ENCODE data around the gene DPP3. TPM values are rescaled to one million over a fixed set of nuclear protein-coding genes. Genes with fewer than 3 reads are reported as not detected.

The DPP3 gene
- total RNA-seq, 1 donor from 2014 or later: 109 TPM

DNA sequence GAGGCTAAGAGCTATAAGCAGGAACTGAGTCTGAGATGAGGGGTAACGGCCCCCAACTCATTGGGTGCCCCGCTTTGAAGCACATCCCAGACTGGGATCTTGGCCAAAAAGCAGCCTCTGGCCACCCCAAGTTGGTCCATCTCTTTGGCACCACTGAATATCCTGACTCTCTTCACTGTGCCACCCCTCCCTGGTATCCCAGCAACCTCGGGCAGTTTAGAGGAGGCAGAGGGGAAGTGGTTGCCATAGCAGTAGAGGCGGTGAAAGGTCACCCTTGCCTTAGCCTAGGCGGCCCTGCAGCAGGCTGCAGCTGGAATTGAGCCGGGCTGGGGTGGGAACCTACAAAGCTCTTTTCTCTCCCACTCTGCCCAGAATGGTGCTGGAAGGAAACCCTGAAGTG lies 12.5 kb upstream of the DPP3 start:
- H3K4me3 Mint-ChIP-seq (ENCODE audit: low read depth): peak overlapping the region; percentile 91
- peaks cover 26% of the 10 kb centered on the region for H3K4me1 Mint-ChIP-seq (ENCODE audit: low read depth)
- intact Hi-C loops (cut with micrococcal nuclease): no loop called here
- DNase-seq (ENCODE audit: low spot score): no peak
- H3K36me3 Mint-ChIP-seq (ENCODE audit: low read depth): peaks cover 12% of the 10 kb centered on the region
- no peaks in the 10 kb centered on the region for H3K27me3 Mint-ChIP-seq (ENCODE audit: low read depth)
- peak overlapping the region; percentile 81 for H3K27ac Mint-ChIP-seq
- H3K9me3 Mint-ChIP-seq: peaks cover 7% of the 10 kb centered on the region

DNA sequence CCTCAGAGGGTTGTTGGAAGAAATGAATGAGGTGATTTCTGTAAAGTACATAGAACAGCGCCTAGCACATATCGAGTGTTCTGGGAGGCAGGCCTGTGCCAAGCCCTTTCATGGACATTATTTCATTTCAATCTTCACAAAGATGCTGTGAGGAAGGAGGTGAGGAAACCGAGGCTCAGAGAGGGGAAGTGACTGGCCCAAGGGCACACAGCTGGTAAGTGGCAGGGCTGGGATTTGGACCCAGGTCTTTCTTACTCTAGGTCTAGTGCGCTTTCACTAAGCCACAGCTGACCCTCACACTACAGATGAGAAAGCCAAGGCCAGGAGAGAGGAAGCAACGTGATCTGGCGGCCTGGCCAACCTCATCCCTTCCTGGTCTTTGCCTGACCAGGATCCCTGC lies 11.5 kb upstream of the DPP3 start:
- H3K4me3 Mint-ChIP-seq (ENCODE audit: low read depth): peak overlapping the region; percentile 91
- no peak overlapping the region for H3K27ac Mint-ChIP-seq
- intact Hi-C loops (cut with micrococcal nuclease): no loop called here

DNA sequence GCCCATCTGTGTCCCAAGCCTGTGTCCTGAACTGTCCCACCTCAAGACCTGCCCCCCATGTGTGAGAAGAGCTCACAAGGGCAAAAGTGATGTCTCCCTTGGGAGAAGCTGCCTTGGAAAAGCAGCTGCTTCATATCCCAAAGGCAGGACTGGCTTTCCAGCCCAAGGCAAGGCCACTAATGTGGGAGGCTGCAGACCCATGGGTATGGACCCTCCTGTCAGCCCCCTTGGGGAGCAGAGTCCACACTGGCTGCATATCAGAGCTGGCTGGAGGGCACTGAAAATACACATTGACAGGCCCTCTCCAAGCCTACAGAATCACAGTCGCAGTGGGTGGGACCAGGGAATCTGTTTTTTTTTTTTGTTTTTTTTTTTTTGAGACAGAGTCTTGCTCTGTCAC lies 10.8 kb upstream of the DPP3 start:
- no peak overlapping the region for H3K27ac Mint-ChIP-seq
- peaks cover 20% of the 10 kb centered on the region for H3K4me1 Mint-ChIP-seq (ENCODE audit: low read depth)
- H3K9me3 Mint-ChIP-seq: no peaks in the 10 kb centered on the region
- DNase-seq (ENCODE audit: low spot score): no peak
- intact Hi-C loops (cut with micrococcal nuclease): no loop called here
- H3K36me3 Mint-ChIP-seq (ENCODE audit: low read depth): peaks cover 10% of the 10 kb centered on the region
- no peaks in the 10 kb centered on the region for H3K27me3 Mint-ChIP-seq (ENCODE audit: low read depth)
- H3K4me3 Mint-ChIP-seq (ENCODE audit: low read depth): no peak overlapping the region

More for the DNA sequence above, 11.5 kb upstream of the DPP3 start:
- Mint-ChIP-seq H3K36me3 (ENCODE audit: low read depth) (peaks cover 5% of the 10 kb centered on the region), H3K4me1 (ENCODE audit: low read depth) (peaks cover 20% of the 10 kb centered on the region), H3K27me3 (ENCODE audit: low read depth) (no peaks in the 10 kb centered on the region), H3K9me3 (no peaks in the 10 kb centered on the region)
- no peak for DNase-seq (ENCODE audit: low spot score)

DNA sequence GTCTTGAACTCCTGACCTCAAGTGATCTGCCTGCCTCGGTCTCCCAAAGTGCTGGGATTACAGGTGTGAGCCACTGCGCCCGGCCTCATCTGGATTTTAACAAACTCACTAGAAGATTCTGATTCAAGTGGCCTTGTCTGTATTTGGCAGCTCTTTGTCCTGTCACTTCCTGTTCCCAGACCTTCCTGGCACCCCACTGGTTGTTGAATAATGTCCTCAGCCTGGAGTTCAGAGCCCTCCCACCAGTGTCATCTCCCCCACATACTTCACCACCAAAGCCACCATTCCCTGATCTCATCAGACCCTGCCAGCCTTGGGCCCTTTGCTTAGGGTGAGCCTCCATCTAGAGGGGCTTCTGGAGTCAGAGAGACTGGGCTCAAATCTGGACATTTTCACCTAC lies 10.2 kb upstream of the DPP3 start:
- peak overlapping the region; percentile 5 for H3K27ac Mint-ChIP-seq
- H3K4me3 Mint-ChIP-seq (ENCODE audit: low read depth): no peak overlapping the region
- peaks cover 10% of the 10 kb centered on the region for H3K36me3 Mint-ChIP-seq (ENCODE audit: low read depth)
- H3K4me1 Mint-ChIP-seq (ENCODE audit: low read depth): peaks cover 18% of the 10 kb centered on the region
- intact Hi-C loops (cut with micrococcal nuclease): no loop called here
- no peaks in the 10 kb centered on the region for H3K27me3 Mint-ChIP-seq (ENCODE audit: low read depth)
- H3K9me3 Mint-ChIP-seq: no peaks in the 10 kb centered on the region
- no peak for DNase-seq (ENCODE audit: low spot score)

DNA sequence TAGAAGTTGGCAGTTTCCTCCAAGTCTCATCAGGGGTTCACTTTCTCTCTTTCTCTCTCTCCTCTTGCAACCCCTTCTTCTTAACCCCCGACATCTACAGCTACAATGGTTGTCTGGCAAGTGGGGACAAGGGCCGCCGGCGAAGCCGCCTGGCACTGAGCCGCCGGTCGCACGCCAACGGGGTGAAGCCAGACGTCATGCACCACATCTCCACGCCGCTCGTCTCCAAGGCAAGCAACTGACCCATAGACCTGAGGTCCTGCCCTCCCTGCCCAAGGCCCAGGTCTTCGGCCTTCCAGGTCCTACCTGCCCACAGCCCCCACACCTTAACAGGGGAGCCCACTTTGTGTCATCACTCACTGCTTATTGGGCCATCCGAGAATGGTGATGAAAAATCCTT lies 9.1 kb upstream of the DPP3 start:
- Mint-ChIP-seq H3K36me3 (ENCODE audit: low read depth) (peaks cover 10% of the 10 kb centered on the region), H3K4me3 (ENCODE audit: low read depth) (no peak overlapping the region), H3K9me3 (no peaks in the 10 kb centered on the region), H3K27ac (no peak overlapping the region), H3K27me3 (ENCODE audit: low read depth) (no peaks in the 10 kb centered on the region), H3K4me1 (ENCODE audit: low read depth) (peaks cover 13% of the 10 kb centered on the region)
- intact Hi-C loops (cut with micrococcal nuclease): no loop called here
- no peak for DNase-seq (ENCODE audit: low spot score)

DNA sequence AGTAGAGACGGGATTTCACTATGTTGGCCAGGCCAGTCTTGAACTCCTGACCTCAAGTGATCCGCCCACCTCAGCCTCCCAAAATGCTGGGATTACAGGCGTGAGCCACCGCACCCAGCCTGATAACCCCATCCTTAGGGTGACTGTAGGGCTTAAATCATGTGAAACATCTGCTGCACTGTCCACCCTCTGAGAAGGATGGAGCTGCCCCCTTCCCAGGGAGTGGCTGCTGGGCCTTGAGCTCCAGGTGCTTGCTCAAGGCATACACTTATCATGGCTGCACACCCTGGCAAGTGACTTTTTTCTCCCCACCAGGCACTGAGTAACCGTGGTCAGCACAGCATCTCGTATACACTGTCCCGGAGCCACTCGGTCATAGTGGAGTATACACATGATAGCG lies 8.2 kb upstream of the DPP3 start:
- no peak for DNase-seq (ENCODE audit: low spot score)
- Mint-ChIP-seq H3K36me3 (ENCODE audit: low read depth) (peaks cover 10% of the 10 kb centered on the region), H3K27me3 (ENCODE audit: low read depth) (no peaks in the 10 kb centered on the region), H3K9me3 (no peaks in the 10 kb centered on the region), H3K4me1 (ENCODE audit: low read depth) (peaks cover 11% of the 10 kb centered on the region), H3K4me3 (ENCODE audit: low read depth) (no peak overlapping the region), H3K27ac (no peak overlapping the region)
- intact Hi-C loops (cut with micrococcal nuclease): no loop called here

DNA sequence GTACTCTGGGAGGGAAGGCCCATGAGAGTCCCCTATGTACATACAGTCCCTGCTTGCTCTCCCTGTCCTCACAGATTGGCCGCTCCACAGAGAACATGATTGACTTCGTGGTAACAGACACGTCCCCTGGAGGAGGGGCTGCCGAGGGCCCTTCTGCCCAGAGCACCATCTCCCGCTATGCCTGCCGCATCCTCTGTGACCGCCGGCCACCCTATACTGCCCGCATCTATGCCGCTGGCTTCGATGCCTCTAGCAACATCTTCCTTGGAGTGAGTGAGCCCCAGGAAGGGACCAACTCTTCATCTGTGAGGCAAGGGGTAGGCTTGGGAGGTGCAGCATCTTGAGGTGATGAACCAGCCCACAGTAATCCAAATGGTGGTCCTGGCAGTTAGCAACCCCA lies 7.1 kb upstream of the DPP3 start:
- Mint-ChIP-seq H3K27ac (no peak overlapping the region), H3K9me3 (no peaks in the 10 kb centered on the region), H3K4me3 (ENCODE audit: low read depth) (no peak overlapping the region), H3K36me3 (ENCODE audit: low read depth) (peaks cover 10% of the 10 kb centered on the region), H3K27me3 (ENCODE audit: low read depth) (no peaks in the 10 kb centered on the region), H3K4me1 (ENCODE audit: low read depth) (peaks cover 5% of the 10 kb centered on the region)
- DNase-seq (ENCODE audit: low spot score): no peak
- intact Hi-C loops (cut with micrococcal nuclease): no loop called here

DNA sequence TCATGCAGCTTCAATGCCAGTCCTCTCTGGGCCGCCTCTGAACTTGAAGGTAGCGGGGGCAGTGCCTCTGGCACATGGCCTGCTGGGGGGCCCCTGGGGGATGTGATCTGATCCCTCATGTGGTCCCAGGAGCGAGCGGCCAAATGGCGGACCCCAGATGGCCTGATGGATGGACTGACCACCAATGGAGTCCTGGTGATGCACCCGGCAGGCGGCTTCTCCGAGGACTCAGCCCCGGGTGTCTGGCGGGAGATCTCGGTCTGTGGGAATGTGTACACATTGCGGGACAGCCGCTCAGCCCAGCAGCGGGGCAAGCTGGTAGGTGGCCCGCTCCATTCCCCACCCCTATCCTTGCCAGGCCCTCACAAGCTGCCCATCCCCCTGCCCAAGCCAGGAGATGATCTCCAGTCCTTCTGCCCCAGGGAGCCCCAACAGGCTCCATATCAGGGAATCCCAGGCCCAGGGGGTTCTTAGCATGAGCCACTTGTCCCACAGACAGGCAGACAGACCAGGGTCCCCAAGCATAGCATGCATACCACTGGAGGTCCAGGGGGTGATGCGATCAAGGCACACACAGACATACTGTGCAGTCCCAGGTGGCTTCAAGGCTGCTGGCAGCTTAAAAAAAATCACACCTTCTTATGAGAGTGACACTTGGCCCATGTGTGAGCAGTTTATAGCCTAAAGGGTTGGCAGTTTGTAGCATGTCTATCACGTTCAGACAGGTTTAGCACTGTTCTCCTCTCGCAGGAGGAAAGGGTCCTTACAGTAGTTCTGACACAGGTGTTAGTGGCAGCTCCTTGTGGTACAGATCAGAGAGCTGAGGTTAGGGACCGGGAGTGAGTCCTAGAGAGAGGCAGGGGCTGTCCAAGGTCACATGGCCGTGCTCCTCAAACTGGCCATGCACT lies 6.4 kb upstream of the DPP3 start:
- H3K36me3 Mint-ChIP-seq (ENCODE audit: low read depth): peaks cover 14% of the 10 kb centered on the region
- no peaks in the 10 kb centered on the region for H3K27me3 Mint-ChIP-seq (ENCODE audit: low read depth)
- H3K9me3 Mint-ChIP-seq: no peaks in the 10 kb centered on the region
- no peak overlapping the region for H3K4me3 Mint-ChIP-seq (ENCODE audit: low read depth)
- intact Hi-C loops (cut with micrococcal nuclease): no loop called here
- DNase-seq (ENCODE audit: low spot score): no peak
- H3K4me1 Mint-ChIP-seq (ENCODE audit: low read depth): peaks cover 4% of the 10 kb centered on the region
- H3K27ac Mint-ChIP-seq: no peak overlapping the region

DNA sequence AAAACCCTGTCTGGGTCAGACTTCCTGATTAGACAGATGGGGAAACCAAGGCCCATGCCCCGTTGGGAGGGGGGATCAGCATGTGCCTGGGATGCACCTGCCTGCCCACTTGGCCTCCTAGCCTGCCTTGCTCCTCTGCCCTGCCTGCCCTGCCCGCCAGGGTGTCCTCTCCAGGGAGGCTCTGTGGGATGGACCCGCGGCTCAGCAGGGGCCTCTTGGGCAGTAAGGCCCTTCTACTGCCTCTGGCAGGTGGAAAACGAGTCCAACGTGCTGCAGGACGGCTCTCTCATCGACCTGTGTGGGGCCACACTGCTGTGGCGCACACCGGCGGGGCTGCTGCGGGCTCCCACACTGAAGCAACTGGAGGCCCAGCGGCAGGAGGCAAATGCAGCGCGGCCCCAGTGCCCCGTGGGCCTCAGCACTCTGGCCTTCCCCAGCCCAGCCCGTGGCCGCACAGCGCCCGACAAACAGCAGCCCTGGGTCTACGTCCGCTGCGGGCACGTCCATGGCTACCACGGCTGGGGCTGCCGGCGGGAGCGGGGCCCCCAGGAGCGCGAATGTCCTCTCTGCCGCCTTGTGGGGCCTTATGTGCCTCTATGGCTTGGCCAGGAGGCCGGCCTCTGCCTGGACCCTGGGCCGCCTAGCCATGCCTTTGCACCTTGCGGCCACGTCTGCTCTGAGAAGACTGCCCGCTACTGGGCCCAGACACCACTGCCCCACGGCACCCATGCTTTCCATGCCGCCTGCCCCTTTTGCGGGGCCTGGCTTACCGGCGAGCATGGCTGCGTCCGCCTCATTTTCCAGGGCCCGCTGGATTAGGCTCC lies 4.7 kb upstream of the DPP3 start:
- no peaks in the 10 kb centered on the region for H3K9me3 Mint-ChIP-seq
- H3K4me1 Mint-ChIP-seq (ENCODE audit: low read depth): peaks cover 8% of the 10 kb centered on the region
- H3K27me3 Mint-ChIP-seq (ENCODE audit: low read depth): no peaks in the 10 kb centered on the region
- intact Hi-C loops (cut with micrococcal nuclease): no loop called here
- no peak overlapping the region for H3K4me3 Mint-ChIP-seq (ENCODE audit: low read depth)
- no peak overlapping the region for H3K27ac Mint-ChIP-seq
- H3K36me3 Mint-ChIP-seq (ENCODE audit: low read depth): peaks cover 11% of the 10 kb centered on the region
- no peak for DNase-seq (ENCODE audit: low spot score)

DNA sequence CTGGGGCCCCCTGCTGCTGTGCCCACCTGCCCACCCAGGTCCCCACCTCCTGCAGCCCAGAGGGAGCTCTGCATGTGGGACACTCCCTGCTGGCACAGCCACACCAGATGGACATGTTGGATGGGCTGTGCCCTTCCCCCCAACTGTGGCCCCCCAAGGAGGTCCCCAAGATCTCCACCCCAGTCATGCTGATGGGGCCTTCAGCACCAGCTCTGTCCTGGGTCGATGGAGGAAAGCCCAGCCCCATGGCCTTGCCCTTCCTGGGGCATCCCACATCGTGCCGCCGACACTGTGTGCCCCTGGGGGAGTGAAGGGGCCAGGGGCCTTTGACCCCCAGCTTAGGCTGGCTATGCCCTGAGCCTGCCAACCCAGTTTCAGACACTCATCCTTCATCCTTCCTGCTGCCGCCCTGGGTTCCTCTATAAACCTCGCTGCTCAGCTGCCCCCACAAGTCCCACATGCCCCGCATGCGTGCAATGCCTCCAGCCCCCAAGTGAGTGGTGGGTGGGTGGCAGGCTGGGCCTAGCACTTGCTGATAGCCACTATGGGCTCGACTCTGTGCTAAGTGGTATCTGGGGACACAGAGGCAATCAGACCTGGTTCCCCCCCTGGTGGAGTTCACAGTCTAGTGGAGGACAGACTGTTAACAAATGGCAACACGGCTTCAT lies 3.9 kb upstream of the DPP3 start:
- peaks cover 11% of the 10 kb centered on the region for H3K36me3 Mint-ChIP-seq (ENCODE audit: low read depth)
- H3K9me3 Mint-ChIP-seq: no peaks in the 10 kb centered on the region
- H3K4me3 Mint-ChIP-seq (ENCODE audit: low read depth): peak overlapping the region; percentile 3
- H3K4me1 Mint-ChIP-seq (ENCODE audit: low read depth): peaks cover 13% of the 10 kb centered on the region
- intact Hi-C loops (cut with micrococcal nuclease): no loop called here
- DNase-seq (ENCODE audit: low spot score): no peak
- H3K27me3 Mint-ChIP-seq (ENCODE audit: low read depth): no peaks in the 10 kb centered on the region
- H3K27ac Mint-ChIP-seq: no peak overlapping the region

DNA sequence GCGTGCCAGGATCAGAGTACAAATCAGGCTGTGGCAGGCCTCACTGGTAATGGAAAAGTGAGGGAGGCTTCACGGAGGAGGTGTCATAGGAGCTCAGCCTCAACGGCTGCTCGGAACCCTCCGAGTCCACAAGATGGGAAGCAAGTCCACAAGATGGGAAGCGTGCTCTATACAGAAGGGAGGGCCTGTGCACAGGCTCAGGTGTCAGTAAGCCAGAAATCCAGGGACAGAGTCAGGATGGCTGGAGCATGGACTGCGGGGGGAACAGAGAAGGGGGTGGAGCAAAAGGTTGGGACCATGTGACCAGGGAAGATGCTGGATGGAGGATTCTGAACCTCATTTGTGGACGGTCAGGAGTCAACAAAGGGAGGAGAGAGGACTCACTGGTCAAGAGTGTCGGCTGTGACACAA lies 3.4 kb upstream of the DPP3 start:
- no peaks in the 10 kb centered on the region for H3K9me3 Mint-ChIP-seq
- H3K27me3 Mint-ChIP-seq (ENCODE audit: low read depth): no peaks in the 10 kb centered on the region
- H3K4me1 Mint-ChIP-seq (ENCODE audit: low read depth): peaks cover 13% of the 10 kb centered on the region
- peaks cover 11% of the 10 kb centered on the region for H3K36me3 Mint-ChIP-seq (ENCODE audit: low read depth)
- intact Hi-C loops (cut with micrococcal nuclease): no loop called here
- no peak overlapping the region for H3K27ac Mint-ChIP-seq
- H3K4me3 Mint-ChIP-seq (ENCODE audit: low read depth): peak overlapping the region; percentile 3
- DNase-seq (ENCODE audit: low spot score): no peak

DNA sequence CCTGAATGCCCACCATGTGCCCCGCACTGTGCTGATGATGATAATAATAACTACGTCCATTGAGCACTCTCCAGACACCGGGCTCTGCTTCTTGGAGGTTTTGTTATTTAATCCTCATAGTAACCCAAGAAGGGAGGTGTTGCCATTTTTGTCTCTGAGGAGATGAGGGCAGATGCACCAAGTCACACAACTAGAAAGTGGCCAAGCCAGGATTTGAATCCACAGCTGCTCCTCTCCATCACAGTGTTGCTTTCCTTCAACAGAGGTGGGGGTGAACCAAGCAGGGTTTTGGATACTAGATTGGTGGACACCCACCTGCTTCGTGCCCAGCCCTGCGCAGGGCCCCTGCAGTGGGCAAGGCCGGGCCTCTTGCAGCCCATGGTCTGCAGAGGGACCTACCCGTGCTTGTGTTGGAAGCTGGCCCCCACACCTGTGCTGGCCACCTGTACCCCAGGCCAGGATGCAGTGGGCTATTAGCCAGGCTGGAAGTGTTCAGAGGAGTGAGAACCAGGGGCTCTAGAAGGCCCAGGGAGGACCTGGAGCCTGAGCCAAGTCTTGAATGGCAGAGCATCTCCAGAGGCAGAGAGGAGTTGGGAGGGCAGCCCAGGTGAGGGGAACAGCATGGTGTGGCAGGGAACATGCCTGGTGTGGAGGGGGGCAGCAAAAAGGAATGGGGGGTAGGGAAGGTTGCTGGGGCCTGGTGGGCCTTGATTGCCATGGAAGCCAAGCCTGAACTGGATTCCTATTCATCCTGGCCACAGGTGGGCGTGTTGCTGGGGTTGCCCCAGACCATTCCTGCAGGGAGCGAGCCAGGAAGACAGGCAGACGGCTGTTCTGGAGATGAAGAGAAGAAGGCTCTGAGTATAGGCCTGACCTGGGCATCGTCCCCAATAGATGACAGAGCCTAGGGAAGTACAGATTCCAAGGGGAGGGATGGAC lies 2.7 kb upstream of the DPP3 start:
- H3K4me1 Mint-ChIP-seq (ENCODE audit: low read depth): peaks cover 17% of the 10 kb centered on the region
- peaks cover 17% of the 10 kb centered on the region for H3K36me3 Mint-ChIP-seq (ENCODE audit: low read depth)
- H3K9me3 Mint-ChIP-seq: no peaks in the 10 kb centered on the region
- intact Hi-C loops (cut with micrococcal nuclease): no loop called here
- H3K27me3 Mint-ChIP-seq (ENCODE audit: low read depth): no peaks in the 10 kb centered on the region
- peak overlapping the region; percentile 56 for H3K4me3 Mint-ChIP-seq (ENCODE audit: low read depth)
- H3K27ac Mint-ChIP-seq: no peak overlapping the region
- DNase-seq (ENCODE audit: low spot score): no peak
